NCI-H1417 treated with DMSO at 0.1 percent for 48 hours (cell line): ENCODE data around the gene WDR43.

Experiments used
- DNase-seq: peaks from one replicate; lab custom pipeline; 2025; lab: John Stamatoyannopoulos, UW

Gene WDR43

DNA sequence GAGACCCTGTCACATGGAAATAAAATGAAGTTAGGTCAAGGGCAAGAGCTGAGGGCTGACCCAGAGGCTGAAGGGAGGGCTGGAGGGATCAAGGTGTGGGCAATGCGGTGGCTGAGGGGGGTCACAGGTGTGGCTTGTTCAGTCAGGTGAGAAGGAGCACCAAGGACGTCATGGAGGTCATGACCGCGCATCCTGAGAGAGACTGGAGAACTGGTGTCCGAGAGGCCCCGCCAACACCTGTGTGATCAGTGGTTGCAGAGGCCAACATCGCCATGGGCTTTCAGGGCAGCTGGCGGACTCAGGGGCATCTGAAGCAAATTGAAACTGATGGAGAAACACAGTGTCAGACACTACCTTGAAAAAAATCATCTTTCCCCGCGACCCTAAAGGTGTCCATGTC, 99.6 kb downstream of the WDR43 start:
- no peak for DNase-seq

DNA sequence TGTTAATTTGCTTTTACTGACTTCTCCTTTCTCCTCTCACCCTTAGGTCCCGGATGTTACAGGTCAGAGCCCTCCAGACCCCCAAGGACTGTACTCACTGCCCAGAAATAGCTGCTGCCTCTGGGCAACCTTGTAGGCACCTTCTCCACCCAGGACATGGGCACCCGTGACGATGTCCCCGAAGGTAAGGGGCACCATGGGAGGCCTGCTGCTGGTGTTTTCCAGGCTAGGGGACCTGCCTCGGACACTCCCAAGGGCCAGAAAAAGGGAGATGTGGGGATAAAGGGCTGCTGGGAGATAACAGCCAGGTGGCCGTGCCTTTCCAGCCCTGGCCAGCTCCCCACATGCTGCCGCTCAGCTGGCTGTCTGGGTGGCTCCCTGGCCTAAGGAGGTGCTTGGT, 100.2 kb downstream of the WDR43 start:
- DNase-seq, result no peak

DNA sequence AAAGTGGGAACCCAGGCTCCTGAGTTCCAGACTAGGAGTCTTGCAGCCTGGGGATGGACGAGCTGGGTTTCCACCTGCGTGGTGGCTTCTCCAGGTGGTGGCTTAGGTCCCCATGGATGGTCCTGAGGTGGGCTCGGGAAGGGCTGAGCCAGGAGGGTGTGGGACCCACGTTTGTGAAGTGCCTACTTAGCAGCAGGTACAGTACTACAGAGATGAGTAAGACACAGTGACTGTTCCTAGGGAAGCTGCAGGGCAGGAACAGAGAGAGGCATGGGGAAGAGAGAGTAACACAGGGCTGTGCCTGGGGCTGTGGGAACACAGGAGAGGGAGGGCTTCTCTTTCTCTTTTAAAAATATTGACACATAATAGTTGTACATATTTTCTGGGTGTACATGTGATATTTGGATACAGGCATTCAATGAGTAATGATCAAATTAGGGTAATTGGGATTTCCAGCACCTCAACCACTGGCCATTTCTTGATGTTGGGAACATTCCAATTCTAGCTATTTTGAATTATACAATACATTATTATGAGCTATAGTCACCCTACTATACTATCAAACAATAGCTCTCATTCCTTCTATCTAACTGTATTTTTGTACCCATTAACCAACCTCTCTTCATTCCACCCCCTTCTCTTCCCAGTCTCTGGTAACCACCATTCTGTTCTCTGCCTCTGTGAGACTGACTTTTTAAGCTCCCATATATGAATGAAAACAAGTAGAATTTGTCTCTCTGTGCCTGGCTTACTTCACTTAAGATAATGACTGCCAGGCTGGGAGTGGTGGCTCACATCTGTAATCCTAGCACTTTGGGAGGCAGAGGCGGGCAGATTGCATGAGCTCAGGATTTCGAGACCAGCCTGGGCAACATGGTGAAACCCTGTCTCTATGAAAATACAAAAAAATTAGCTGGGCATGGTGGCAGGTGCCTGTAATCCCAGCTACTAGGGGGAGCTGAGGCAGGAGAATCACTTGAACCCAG, 101.6 kb downstream of the WDR43 start:
- DNase-seq, result no peak

DNA sequence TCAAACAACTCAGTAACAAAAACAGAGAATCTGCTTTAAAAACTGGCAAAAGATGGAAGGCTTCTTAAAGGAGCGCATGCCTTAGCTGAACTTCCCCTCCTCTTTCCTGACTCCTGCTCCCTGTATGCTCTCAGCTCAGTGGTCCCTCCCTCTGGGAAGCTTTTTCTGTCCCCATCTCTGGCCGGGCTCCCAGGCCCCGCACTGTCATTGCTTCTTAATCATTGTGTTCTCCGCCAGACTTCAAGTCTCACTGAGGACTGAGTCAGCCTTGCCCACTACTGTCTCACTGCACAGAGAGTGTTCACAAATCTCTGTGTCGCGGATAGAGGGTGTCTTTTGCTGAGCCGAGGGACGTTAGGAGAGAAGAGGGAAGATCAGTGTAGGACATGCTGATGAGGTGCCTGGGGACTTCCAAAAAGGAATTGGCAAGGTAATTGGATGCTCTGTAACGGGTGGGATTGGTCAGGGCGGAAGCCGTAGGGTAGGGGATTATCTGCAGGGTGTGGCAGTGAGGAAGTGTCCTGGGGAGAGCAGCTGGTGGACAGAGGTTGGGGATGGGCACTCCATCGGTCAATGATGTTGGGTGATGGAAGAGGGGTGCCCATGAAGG, 102.9 kb downstream of the WDR43 start:
- DNase-seq, result no peak
